GM21423 (cell line): ENCODE results near the gene FBXL13.
"Not testable (repeated sequence)": the region's sequence is repeated elsewhere in the genome, so short reads cannot be mapped to it uniquely, and the experiment has no call there.

Experiments
- ATAC-seq: cut with Tn5 transposase; IDR thresholded peaks from one replicate; pipeline ENCODE4 v1.9.1; 2021; ENCODE audit warnings: mild to moderate bottlenecking, moderate library complexity; ENCODE audit not compliant: unreplicated experiment

The FBXL13 gene

GRCh38 chr7:102830197-102830596, 244.4 kb downstream of the FBXL13 start:
- ATAC-seq = no peak

- ATAC-seq = no peak
These were observed 245.5 kb downstream of the FBXL13 start for GRCh38 chr7:102829075-102829474.

- no peak for ATAC-seq
These were observed 246.3 kb downstream of the FBXL13 start for GRCh38 chr7:102828286-102828685.

GRCh38 chr7:102823390-102824119, 251.0 kb downstream of the FBXL13 start:
- ATAC-seq = no peak

- no peak for ATAC-seq
These were observed 252.4 kb downstream of the FBXL13 start for GRCh38 chr7:102821994-102822747.

GRCh38 chr7:102819151-102819550, 255.4 kb downstream of the FBXL13 start:
- no peak for ATAC-seq

- ATAC-seq = no peak
These were observed 256.7 kb downstream of the FBXL13 start for GRCh38 chr7:102817616-102818573.

- no peak for ATAC-seq
These were observed 260.5 kb downstream of the FBXL13 start for GRCh38 chr7:102814025-102814471.

- ATAC-seq = no peak
These were observed 261.2 kb downstream of the FBXL13 start for GRCh38 chr7:102813191-102814024.

GRCh38 chr7:102811942-102812678, 262.5 kb downstream of the FBXL13 start:
- no peak for ATAC-seq

GRCh38 chr7:102810916-102811315, 263.7 kb downstream of the FBXL13 start:
- ATAC-seq = no peak

- ATAC-seq = no peak
These were observed 268.0 kb downstream of the FBXL13 start for GRCh38 chr7:102806613-102807012.

GRCh38 chr7:102795987-102796595, 278.5 kb downstream of the FBXL13 start:
- not testable (repeated sequence) for ATAC-seq

GRCh38 chr7:102794567-102794966, 280.0 kb downstream of the FBXL13 start:
- ATAC-seq = not testable (repeated sequence)

- not testable (repeated sequence) for ATAC-seq
These were observed 282.8 kb downstream of the FBXL13 start for GRCh38 chr7:102791831-102792230.

- not testable (repeated sequence) for ATAC-seq
These were observed 283.2 kb downstream of the FBXL13 start for GRCh38 chr7:102791367-102791766.

GRCh38 chr7:102790364-102791100, 284.1 kb downstream of the FBXL13 start:
- not testable (repeated sequence) for ATAC-seq

- not testable (repeated sequence) for ATAC-seq
These were observed 285.8 kb downstream of the FBXL13 start for GRCh38 chr7:102788770-102789169.
